GM12878 (cell line): ENCODE data around the gene TRIM67. TPM values are rescaled to one million over a fixed set of nuclear protein-coding genes. Genes with fewer than 3 reads are reported as not detected.

Experiments
- ATAC-seq: fragments of 200-7000 bp; cut with Tn5 transposase; 3 replicates; pipeline ENCODE4 v1.9.1; 2020; ENCODE audit warnings: mild to moderate bottlenecking, moderate library complexity
- BruUV-seq: library from RNA; stranded (reverse); fragments of 400-500 nt; replicated peaks from 2 replicates; lab custom pipeline; 2021; lab: Mats Ljungman, UMichigan
- CTCF ChIA-PET: fragments of 300-600 bp; sonication (Branson Sonifier 250); formaldehyde crosslinking; extraction: SDS; loops from one replicate; lab custom pipeline; 2021; ENCODE audit warnings: inconsistent platforms; lab: Yijun Ruan, JAX
- POLR2A ChIA-PET: fragments of 350-600 bp; formaldehyde crosslinking; extraction: SDS; loops from one replicate; lab custom pipeline; 2021; ENCODE audit warnings: inconsistent platforms; lab: Charles Lee
- RAD21 ChIA-PET: fragments of 300-600 bp; sonication (Branson Sonifier 250); formaldehyde crosslinking; loops from one replicate; lab custom pipeline; 2023; ENCODE audit warnings: antibody characterized with exemption; ENCODE audit not compliant: unreplicated experiment; lab: Charles Lee
- SMC1A ChIA-PET: fragments of 300-600 bp; sonication (Branson Sonifier 250); formaldehyde crosslinking; loops from one replicate; lab custom pipeline; 2023; ENCODE audit not compliant: unreplicated experiment, uncharacterized antibody; lab: Charles Lee
- DNase-seq: peaks from one replicate; pipeline ENCODE4 v3.0.0-alpha.2; 2011; ENCODE audit warnings: low read depth, low spot score
- FAIRE-seq: peaks from 3 replicates; lab custom pipeline; 2011; peaks lifted over from hg19 to GRCh38; lab: Jason Lieb, UNC
- H2AFZ ChIP-seq: 2 replicates; pipeline ENCODE4 v1.6.0; 2011; ENCODE audit warnings: low read depth, low read length, control low read depth; ENCODE audit not compliant: control insufficient read depth
- H3K27ac ChIP-seq: 2 replicates; pipeline ENCODE4 v1.5.1; 2011; ENCODE audit warnings: control low read depth; ENCODE audit not compliant: control insufficient read depth, insufficient read depth
- H3K27me3 ChIP-seq, 2 experiments: replicated peaks in 1 of 2; 2 replicates each; pipeline versions ENCODE4 v1.6.0 to v1.6.1; 2011; ENCODE audit warnings: low read length in 1 of 2; ENCODE audit not compliant: control insufficient read depth in 2 of 2, insufficient read depth in 2 of 2
- H3K36me3 ChIP-seq, 2 experiments: 2 replicates each; pipeline ENCODE4 v1.5.1; 2011; ENCODE audit warnings: low read length in 1 of 2; ENCODE audit not compliant: control insufficient read depth in 2 of 2, insufficient read depth in 2 of 2
- H3K4me1 ChIP-seq: 2 replicates; pipeline ENCODE4 v1.6.1; 2011; ENCODE audit warnings: mild to moderate bottlenecking, low read length, moderate library complexity, mixed read lengths; ENCODE audit not compliant: control insufficient read depth, insufficient read depth
- H3K4me2 ChIP-seq: 2 replicates; pipeline ENCODE4 v1.6.0; 2011; ENCODE audit warnings: control low read depth; ENCODE audit not compliant: control insufficient read depth, insufficient read depth
- H3K4me3 ChIP-seq: fragments of 200-600 bp; sonication (generic); 2 replicates; pipeline ENCODE4 v1.5.1; 2016
- H3K79me2 ChIP-seq: 2 replicates; pipeline ENCODE4 v1.6.0; 2011; ENCODE audit warnings: low read length; ENCODE audit not compliant: control insufficient read depth, insufficient read depth
- H3K9ac ChIP-seq: 2 replicates; pipeline ENCODE4 v1.8.0; 2011; ENCODE audit warnings: low read length, control low read depth, mixed read lengths; ENCODE audit not compliant: control insufficient read depth, insufficient read depth
- H3K9me3 ChIP-seq: replicated peaks from 3 replicates; pipeline ENCODE4 v1.5.1; 2011; ENCODE audit warnings: mild to moderate bottlenecking, low read length; ENCODE audit not compliant: control insufficient read depth, insufficient read depth
- H4K20me1 ChIP-seq: 2 replicates; pipeline ENCODE4 v1.6.0; 2011; ENCODE audit not compliant: control insufficient read depth, insufficient read depth
- BCL11A ChIP-seq: IDR thresholded peaks from 2 replicates; pipeline ENCODE4 v1.6.1; 2011; ENCODE audit warnings: low read depth, low read length
- CREM ChIP-seq: IDR thresholded peaks from 2 replicates; pipeline ENCODE4 v1.6.1; 2014; ENCODE audit warnings: antibody characterized with exemption, low read depth
- DPF2 ChIP-seq: fragments of 450-650 bp; IDR thresholded peaks from 2 replicates; pipeline ENCODE4 v1.6.1; 2017; ENCODE audit warnings: mild to moderate bottlenecking
- EZH2 ChIP-seq: IDR thresholded peaks from 2 replicates; pipeline ENCODE4 v1.6.1; 2012; ENCODE audit warnings: low read depth, mild to moderate bottlenecking, control low read depth, inconsistent platforms, low read length, borderline replicate concordance; ENCODE audit not compliant: control insufficient read depth
- GABPA ChIP-seq: IDR thresholded peaks from 2 replicates; pipeline ENCODE4 v1.6.1; 2014; ENCODE audit warnings: antibody characterized with exemption, low read depth, mild to moderate bottlenecking, inconsistent platforms
- PML ChIP-seq: IDR thresholded peaks from 2 replicates; pipeline ENCODE4 v1.6.1; 2012; ENCODE audit warnings: low read length, inconsistent platforms
- POU2F2 ChIP-seq: IDR thresholded peaks from 3 replicates; pipeline ENCODE4 v1.6.1; 2011; ENCODE audit warnings: low read depth, mild to moderate bottlenecking, low read length, borderline replicate concordance
- USF2 ChIP-seq: IDR thresholded peaks from 2 replicates; pipeline ENCODE4 v1.6.1; 2011; ENCODE audit warnings: low read depth, low read length, improper control_type of control experiment, borderline replicate concordance
- ZNF24 ChIP-seq: fragments of 450-650 bp; IDR thresholded peaks from 2 replicates; pipeline ENCODE4 v1.6.1; 2017; ENCODE audit warnings: antibody characterized with exemption, mild to moderate bottlenecking
- ZNF274 ChIP-seq: IDR thresholded peaks from one replicate; pipeline ENCODE4 v1.8.0; 2011; ENCODE audit not compliant: insufficient read length, insufficient read depth
- ZSCAN29 ChIP-seq: fragments of 450-650 bp; IDR thresholded peaks from 2 replicates; pipeline ENCODE4 v1.6.1; 2017; ENCODE audit warnings: mild to moderate bottlenecking, moderate library complexity
- WGBS: methylation state at CpG from one replicate; pipeline ENCODE4 v1.1.6; 2016; ENCODE audit warnings: low lambda C conversion rate; ENCODE audit not compliant: insufficient replicate concordance, insufficient coverage; ENCODE audit errors: missing lambda C conversion rate; 5-methylcytosine and 5-hydroxymethylcytosine counted together
- in situ Hi-C: fragments of 300-500 bp; cut with MboI; formaldehyde crosslinking; loops from 9 replicates; pipeline ENCODE4 v1.14.3; 2018; ENCODE audit warnings: mixed read lengths
- intact Hi-C: fragments of 100-400 bp; cut with micrococcal nuclease; formaldehyde crosslinking; loops from one replicate; pipeline ENCODE4 v1.14.2; 2022; ENCODE audit not compliant: unreplicated experiment
- polyA plus RNA-seq, 11 experiments: library from polyadenylated mRNA; depleted of rRNA in 4 of 11; unstranded in 6 of 11; stranded (reverse) in 5 of 11; fragments of >200 nt; fragmentation: Nextera tagmentation in 4 of 11; fragmentation: Illumina TruSeq in 1 of 11; extraction: Ambion mirVana in 4 of 11; extraction: Trizol in 1 of 11; gene quantifications; 1 replicate in 1 of 11; 2 replicates in 10 of 11; pipeline versions ENCODE4 v1.2.1 to v1.2.3, GENCODE V29; 2011 to 2016; ENCODE audit warnings: inconsistent platforms in 2 of 11, missing spikeins in 2 of 11, low read depth in 1 of 11
- total RNA-seq, 4 experiments: library from RNA; depleted of rRNA in 3 of 4; stranded (reverse); fragments of >200 nt in 3 of 4; fragmentation: Illumina TruSeq in 1 of 4; extraction: Trizol in 1 of 4; gene quantifications; 2 replicates each; pipeline versions ENCODE4 v1.2.1 to v1.2.3, GENCODE V29; 2013 to 2021

The TRIM67 gene
- total and polyA plus RNA-seq, 10 of the 15 experiments (the other 5 are each of a cell fraction or from before 2014, with no cell fraction given), result under 0.01 to 0.01 TPM; not detected in 8

- Histone ChIP-seq H3K27ac (no peak overlapping the region), H3K27me3 (peaks cover 1 to 12% of the 10 kb centered on the region in 2 experiments; a peak in 3 of 4 replicates), H3K79me2 (no peaks in the 10 kb centered on the region), H3K4me2 (no peak overlapping the region), H4K20me1 (no peaks in the 10 kb centered on the region), H3K36me3 (no peaks in the 10 kb centered on the region), H2AFZ (no peak overlapping the region), H3K4me1 (no peaks in the 10 kb centered on the region), H3K4me3 (no peak overlapping the region), H3K9me3 (no peaks in the 10 kb centered on the region), H3K9ac (no peak overlapping the region)
- ChIA-PET POLR2A (no interaction called here), CTCF (interaction anchor here (1.2 kb wide), 1 partner anchor 260 kb away, joined by 3 read pairs; no protein-coding TSS in a partner anchor), RAD21 (no interaction called here), SMC1A (no interaction called here)
- intact Hi-C loops (no loop called here), in situ Hi-C loops (no loop called here)
- BruUV-seq, result no TSS peak
- FAIRE-seq (no peak), ATAC-seq (no peak), DNase-seq (no peak)
- TF ChIP-seq POU2F2, result no peak
- TF ChIP-seq ZNF24, result no peak
- TF ChIP-seq CREM, result no peak
- no peak for TF ChIP-seq BCL11A
- TF ChIP-seq ZSCAN29, result no peak
- TF ChIP-seq GABPA, result no peak
- no peak for TF ChIP-seq PML
- no peak for TF ChIP-seq ZNF274
- TF ChIP-seq DPF2, result no peak
- TF ChIP-seq EZH2, result no peak
- TF ChIP-seq USF2, result no peak
- WGBS, result 13% methylated on average over 1 of the region's 1 CpG
Observed at GRCh38 chr1:231176421-231176820, 14.6 kb downstream of the TRIM67 start.
